HG03108 (cell line): ENCODE results near the gene LZTS3.
A peak's percentile ranks its signal among the peaks of the same experiment; 100 is the strongest.
"Not testable (repeated sequence)": the region's sequence is repeated elsewhere in the genome, so short reads cannot be mapped to it uniquely, and the experiment has no call there.

Experiments used
- ATAC-seq: cut with Tn5 transposase; IDR thresholded peaks from one replicate; pipeline ENCODE4 v1.9.1; 2021; ENCODE audit warnings: moderate library complexity; ENCODE audit not compliant: unreplicated experiment

The LZTS3 gene

DNA sequence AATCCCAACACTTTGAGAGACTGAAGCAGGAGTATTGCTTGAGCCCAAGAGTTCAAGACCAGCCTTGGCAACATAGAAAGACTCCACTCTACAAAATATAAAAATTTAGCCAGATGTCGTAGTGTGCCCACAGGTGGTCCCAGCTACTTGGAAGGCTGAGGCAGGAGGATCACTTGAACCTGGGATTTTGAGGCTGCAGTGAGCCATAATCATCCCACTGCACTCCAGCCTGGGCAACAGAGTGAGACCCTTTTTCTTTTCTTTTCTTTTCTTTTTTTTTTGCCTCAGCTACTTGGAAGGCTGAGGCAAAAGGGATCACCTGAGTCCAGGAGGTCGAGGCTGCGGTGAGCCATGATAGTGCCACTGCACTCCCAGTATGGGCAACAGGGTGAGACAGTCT is 31.6 kb downstream of the LZTS3 start:
- no peak for ATAC-seq

DNA sequence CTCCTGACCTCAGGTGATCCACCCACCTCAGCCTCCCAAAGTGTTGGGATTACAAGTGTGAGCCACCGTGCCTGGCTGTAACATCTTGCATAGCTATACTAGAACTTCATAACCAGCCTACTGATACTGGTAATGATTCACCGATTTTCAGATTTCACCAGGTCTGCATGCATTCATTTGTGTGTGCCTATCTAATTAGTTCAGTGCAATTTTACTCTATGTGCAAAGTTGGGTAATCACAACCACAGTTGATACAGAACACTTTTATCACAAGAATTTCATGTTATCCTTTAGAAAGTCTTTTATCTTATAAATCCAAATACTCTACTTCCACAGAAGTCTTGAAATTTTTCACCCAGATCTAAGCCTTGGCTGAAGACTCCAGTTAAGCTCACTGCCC is 35.9 kb downstream of the LZTS3 start:
- ATAC-seq = no peak

DNA sequence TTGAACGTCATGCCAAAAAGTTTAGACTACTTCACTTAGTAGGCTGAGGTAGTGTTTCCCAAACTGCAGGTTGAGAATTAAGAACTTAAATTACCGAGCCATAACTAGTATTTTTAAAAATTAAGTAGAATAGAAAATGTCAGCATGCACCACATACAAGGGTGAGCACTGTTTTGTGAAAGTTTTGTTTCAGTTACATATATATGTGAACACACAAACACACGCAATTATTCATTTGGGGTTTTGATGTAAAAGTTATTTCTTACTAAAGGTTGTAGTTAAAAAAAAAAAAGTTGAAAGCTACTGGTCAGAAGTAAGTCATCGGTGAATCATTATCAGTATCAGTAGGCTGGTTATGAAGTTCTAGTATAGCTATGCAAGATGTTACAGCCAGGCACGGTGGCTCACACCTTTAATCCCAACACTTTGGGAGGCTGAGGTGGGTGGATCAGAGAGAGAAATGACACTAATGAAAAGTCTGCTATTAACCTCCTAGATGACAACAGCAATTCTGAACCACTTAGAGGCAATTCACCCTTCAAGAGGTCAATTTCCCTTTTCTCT is 37.8 kb downstream of the LZTS3 start:
- no peak for ATAC-seq

DNA sequence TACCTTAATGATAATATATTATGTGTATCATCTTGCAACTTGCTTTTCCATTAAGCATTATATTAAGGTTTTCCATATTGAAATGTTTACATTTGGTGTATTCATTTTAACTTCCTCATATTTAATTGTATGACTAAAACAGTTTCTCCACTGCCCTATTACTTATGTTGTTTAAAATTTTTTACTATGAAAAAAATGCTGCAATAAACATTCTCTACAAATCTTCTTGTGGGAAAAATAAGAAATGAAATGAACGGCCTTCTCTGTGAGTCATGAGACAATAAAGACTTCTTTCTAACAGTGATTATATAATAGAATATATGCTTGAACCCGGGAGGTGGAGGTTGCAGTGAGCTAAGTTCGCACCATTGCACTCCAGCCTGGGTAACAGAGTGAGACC is 39.2 kb downstream of the LZTS3 start:
- ATAC-seq = no peak

DNA sequence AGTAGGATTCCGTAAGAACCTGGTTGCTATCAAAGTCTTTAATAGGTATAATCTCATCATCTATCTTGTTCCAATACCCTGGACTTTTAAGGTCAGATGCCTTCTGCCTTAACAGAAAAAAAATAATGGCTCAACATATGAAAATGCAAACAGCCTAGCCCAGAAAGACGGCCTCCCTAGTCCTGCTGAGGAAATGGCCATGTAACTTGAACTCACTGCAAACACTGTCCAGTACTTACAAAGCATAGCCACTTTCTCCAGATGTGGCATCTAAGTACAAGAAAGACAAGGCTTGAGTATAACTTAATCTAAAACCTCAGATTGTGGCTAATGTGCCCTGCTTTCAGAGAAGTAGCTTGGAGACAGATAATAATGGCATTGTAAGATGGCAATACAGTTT is 40.2 kb downstream of the LZTS3 start:
- no peak for ATAC-seq

- no peak for ATAC-seq
These were observed 43.2 kb downstream of the LZTS3 start for GRCh38 chr20:3130051-3130600.

GRCh38 chr20:3129094-3129493 is 44.3 kb downstream of the LZTS3 start:
- no peak for ATAC-seq

DNA sequence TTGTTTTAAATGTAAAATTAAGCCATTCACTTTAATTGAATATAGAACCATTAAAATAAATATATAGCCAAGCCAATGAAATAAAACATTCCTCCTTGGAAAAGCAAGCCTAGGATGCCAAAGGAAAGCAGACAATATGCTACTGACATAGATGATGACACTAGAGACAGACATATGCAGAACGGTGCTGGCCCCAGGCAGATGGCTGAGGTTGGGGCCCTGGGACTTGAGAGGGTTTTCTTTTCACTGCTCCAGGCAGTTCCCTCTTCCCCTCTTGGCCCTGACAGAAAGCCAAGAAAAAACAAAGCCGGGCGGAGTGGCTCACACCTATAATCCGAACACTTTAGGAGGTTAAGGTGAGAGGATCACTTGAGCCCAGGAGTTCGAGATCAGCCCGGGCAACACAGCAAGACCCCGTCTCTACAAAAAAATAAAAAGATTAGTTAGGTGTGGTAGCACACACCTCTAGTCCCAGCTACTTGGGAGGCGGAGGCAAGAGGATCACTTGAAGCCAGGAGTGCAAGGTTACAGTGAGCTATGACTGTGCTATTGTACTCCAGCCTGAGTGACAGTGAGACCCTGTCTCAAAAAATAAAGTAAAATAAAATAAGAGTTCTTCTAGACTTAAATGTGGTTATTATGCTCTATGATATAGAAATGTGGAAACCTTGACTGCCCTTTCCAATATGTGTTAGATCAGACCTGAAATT is 44.9 kb downstream of the LZTS3 start:
- ATAC-seq = no peak

GRCh38 chr20:3126527-3126859 is 46.9 kb downstream of the LZTS3 start:
- ATAC-seq = no peak

DNA sequence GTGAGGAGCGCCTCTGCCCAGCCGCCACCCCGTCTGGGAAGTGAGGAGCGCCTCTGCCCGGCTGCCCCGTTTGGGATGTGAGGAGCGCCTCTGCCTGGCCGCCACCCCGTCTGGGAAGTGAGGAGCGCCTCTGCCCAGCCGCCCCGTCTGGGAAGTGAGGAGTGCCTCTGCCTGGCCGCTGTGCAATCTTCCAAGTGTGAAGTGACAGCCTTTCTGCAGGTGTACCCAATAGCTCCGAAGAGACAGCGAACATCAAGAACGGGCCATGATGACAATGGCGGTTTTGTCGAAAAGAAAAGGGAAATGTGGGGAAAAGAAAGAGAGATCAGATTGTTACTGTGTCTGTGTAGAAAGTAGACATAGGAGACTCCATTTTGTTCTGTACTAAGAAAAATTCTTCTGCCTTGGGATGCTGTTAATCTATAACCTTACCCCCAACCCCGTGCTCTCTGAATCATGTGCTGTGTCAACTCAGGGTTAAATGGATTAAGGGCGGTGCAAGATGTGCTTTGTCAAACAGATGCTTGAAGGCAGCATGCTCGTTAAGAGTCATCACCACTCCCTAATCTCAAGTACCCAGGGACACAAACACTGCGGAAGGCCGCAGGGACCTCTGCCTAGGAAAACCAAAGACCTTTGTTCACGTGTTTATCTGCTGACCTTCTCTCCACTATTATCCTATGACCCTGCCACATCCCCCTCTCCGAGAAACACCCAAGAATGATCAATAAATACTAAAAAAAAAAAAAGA is 47.4 kb downstream of the LZTS3 start:
- ATAC-seq = not testable (repeated sequence)

DNA sequence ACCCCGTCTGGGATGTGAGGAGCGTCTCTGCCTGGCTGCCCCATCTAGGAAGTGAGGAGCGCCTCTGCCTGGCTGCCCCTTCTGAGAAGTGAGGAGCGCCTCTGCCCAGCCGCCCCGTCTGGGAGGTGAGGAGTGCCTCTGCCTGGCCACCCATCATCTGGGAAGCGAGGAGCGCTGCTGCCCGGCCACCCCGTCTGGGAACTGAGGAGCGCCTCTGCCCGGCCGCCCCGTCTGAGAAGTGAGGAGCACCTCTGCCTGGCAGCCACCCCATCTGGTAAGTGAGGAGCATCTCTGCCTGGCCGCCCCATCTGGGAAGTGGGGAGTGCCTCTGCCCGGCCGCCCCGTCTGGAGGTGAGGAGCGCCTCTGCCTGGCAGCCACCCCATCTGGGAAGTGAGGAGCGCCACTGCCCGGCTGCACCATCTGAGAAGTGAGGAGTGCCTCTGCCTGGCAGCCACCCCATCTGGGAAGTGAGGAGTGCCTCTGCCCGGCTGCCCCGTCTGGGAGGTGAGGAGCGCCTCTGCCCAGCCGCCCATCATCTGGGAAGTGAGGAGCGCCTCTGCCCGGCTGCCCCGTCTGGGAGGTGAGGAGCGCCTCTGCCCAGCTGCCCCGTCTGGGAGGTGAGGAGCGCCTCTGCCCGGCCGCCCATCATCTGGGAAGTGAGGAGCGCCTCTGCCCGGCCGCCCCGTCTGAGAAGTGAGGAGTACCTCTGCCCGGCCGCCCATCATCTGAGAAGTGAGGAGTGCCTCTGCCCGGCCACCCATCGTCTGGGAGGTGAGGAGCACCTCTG is 48.4 kb downstream of the LZTS3 start:
- ATAC-seq = not testable (repeated sequence)

DNA sequence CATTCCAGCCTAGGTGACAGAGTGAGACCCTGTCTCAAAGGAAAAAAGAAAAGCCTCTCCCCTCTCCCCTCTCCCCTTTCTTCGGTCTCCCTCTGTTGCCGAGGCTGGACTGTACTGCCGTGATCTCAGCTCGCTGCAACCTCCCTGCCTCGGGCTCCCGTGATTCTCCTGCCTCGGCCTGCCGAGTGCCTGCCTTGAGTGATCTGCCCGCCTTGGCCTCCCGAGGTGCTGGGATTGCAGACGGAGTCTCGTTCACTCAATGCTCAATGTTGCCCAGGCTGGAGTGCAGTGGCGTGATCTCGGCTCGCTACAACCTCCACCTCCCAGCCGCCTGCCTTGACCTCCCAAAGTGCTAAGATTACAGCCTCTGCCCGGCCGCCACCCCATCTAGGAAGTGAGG is 49.2 kb downstream of the LZTS3 start:
- ATAC-seq = not testable (repeated sequence)

DNA sequence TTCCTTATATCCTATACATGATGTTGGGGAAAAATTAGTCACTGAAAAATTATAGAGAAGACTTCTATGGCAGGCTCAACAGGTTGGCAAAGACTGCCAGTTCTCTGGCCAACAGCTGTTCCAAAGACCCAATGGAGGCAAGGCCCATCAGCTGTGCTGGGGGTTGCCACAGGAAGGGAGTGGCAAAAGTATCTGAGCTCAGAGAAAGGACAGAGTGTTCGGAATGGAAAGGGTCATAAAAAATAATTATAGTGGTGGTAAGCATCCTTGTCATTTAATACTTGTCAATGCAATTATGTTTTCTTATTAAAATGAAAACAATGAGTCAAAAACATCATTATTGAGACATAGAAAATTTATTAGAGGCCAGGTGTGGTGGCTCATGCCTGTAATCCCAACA is 49.8 kb downstream of the LZTS3 start:
- ATAC-seq = no peak

DNA sequence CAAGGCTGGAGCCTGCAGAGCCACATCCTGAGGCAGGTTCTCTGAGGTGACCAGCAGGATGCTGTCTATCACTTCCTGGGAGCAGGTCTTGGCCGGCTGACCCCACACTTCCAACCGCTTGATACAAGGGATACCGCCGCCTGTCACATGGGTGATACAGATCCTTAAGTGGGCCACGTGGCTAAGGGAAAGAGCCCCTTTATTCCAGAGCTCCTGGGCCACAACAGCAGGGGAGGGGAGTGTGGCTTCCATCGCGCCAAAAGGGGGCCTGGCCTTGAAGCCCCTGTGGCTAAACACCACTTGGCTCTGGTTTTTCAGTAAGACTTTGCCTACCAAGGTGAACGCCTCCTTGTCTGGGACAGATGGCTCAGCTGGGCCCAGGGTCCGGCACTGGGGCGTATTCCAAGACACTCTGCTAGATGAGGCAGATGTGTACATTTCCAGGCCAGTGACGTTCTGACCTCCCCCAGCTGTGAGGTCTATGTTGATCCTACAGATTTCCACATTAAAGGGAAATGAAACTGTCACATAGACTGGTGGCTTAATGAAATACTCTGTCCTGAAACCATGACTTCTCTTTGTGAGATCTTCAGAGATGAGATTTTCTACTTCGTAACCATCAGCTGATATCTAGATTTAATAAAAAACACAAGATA is 51.3 kb downstream of the LZTS3 start:
- no peak for ATAC-seq

DNA sequence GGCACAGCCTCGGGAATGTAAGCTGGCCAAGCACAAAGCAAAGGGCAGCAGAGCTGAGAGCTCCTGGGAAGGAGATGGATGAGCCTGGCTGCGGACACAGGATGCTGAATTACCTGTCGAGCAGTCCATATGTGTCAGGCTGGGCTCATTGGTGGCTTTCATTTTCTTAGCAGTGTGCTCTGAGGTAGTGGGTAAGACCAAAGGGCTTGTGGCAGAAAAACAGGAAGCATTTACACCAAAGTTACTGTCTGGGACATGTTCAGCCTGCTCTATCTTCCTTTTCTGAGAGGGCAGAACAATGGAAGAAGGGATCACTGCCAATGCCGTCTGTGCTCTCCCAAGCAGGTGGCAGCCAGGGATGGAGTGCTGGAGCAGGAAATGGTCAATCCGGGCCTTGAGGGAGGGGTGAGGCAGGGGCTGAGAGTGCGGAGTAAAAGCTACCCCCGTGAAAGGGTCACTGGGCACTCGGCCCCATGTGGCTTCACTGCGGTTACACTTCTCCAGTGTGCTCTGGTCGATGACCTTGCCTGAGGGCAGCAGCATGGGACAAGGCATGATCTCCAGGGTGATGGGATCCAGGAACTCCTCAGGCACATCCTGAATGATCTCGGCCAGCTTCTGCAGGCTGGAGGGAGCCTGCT is 52.0 kb downstream of the LZTS3 start:
- no peak for ATAC-seq

- ATAC-seq = no peak
These were observed 54.3 kb downstream of the LZTS3 start for GRCh38 chr20:3119044-3119443.

GRCh38 chr20:3117839-3118379 is 55.4 kb downstream of the LZTS3 start:
- peak; percentile 46 for ATAC-seq

GRCh38 chr20:3116341-3116740 is 57.0 kb downstream of the LZTS3 start:
- ATAC-seq = no peak

- no peak for ATAC-seq
These were observed 57.9 kb downstream of the LZTS3 start for GRCh38 chr20:3115190-3116107.
